GM23248 (cell line): ENCODE results near the gene INO80. TPM values are rescaled to one million over a fixed set of nuclear protein-coding genes. Genes with fewer than 3 reads are reported as not detected.
A peak's percentile ranks its signal among the peaks of the same experiment; 100 is the strongest.

Source experiments
- DNase-seq: peaks from one replicate; pipeline ENCODE4 v3.0.0-alpha.2; 2015
- H2AFZ ChIP-seq: fragments of 200-600 bp; sonication (generic); 2 replicates; pipeline ENCODE4 v1.6.1; 2016; ENCODE audit warnings: antibody characterized with exemption
- H3F3A ChIP-seq: fragments of 200-600 bp; sonication (generic); 2 replicates; pipeline ENCODE4 v1.6.1; 2016; ENCODE audit warnings: mild to moderate bottlenecking, antibody characterized with exemption, mixed run types; ENCODE audit not compliant: insufficient read depth
- H3K27ac ChIP-seq: fragments of 200-600 bp; sonication (generic); 2 replicates; pipeline ENCODE4 v1.5.1; 2016; ENCODE audit warnings: mild to moderate bottlenecking
- H3K27me3 ChIP-seq: fragments of 200-600 bp; sonication (generic); replicated peaks from 2 replicates; pipeline ENCODE4 v1.6.1; 2016; ENCODE audit warnings: mild to moderate bottlenecking; ENCODE audit not compliant: insufficient read depth
- H3K36me3 ChIP-seq: fragments of 200-600 bp; sonication (generic); 2 replicates; pipeline ENCODE4 v1.6.1; 2016; ENCODE audit warnings: low read depth, mild to moderate bottlenecking
- H3K4me1 ChIP-seq: fragments of 200-600 bp; sonication (generic); 2 replicates; pipeline ENCODE4 v1.6.1; 2016; ENCODE audit warnings: mild to moderate bottlenecking; ENCODE audit not compliant: insufficient read depth
- H3K4me2 ChIP-seq: fragments of 200-600 bp; sonication (generic); one replicate; pipeline ENCODE4 v1.6.1; 2016; ENCODE audit warnings: mild to moderate bottlenecking; ENCODE audit not compliant: unreplicated experiment
- H3K4me3 ChIP-seq: fragments of 200-600 bp; sonication (generic); 2 replicates; pipeline ENCODE4 v1.5.1; 2016; ENCODE audit warnings: mild to moderate bottlenecking
- H3K79me2 ChIP-seq: fragments of 200-600 bp; sonication (generic); 2 replicates; pipeline ENCODE4 v1.6.1; 2016; ENCODE audit warnings: mild to moderate bottlenecking; ENCODE audit not compliant: insufficient read depth
- H3K9ac ChIP-seq: fragments of 200-600 bp; sonication (generic); 2 replicates; pipeline ENCODE4 v1.6.1; 2016; ENCODE audit warnings: mild to moderate bottlenecking
- H3K9me2 ChIP-seq: fragments of 200-600 bp; sonication (generic); 2 replicates; pipeline ENCODE4 v1.6.1; 2016; ENCODE audit warnings: mixed run types, mild to moderate bottlenecking, moderate library complexity; ENCODE audit not compliant: insufficient read depth
- H3K9me3 ChIP-seq: fragments of 200-600 bp; sonication (generic); one replicate; pipeline ENCODE4 v1.6.1; 2017; ENCODE audit warnings: low read depth
- H4K20me1 ChIP-seq: fragments of 200-600 bp; sonication (generic); 2 replicates; pipeline ENCODE4 v1.6.0; 2016; ENCODE audit not compliant: insufficient read depth
- EZH2 ChIP-seq: fragments of 200-600 bp; sonication (generic); IDR thresholded peaks from 2 replicates; pipeline ENCODE4 v1.6.1; 2018; ENCODE audit warnings: antibody characterized with exemption, mild to moderate bottlenecking; ENCODE audit not compliant: insufficient read depth, poor library complexity, severe bottlenecking
- EZH2phosphoT487 ChIP-seq: fragments of 200-600 bp; sonication (generic); IDR thresholded peaks from 2 replicates; pipeline ENCODE4 v1.6.1; 2018; ENCODE audit warnings: antibody characterized with exemption, moderate library complexity, mild to moderate bottlenecking, low read depth; ENCODE audit not compliant: insufficient read depth
- WGBS, 2 experiments: methylation state at CpG; one replicate each; pipeline ENCODE4 v1.1.6; 2015 to 2017; ENCODE audit warnings: low lambda C conversion rate in 2 of 2, low coverage in 1 of 2; ENCODE audit errors: missing lambda C conversion rate in 2 of 2; 5-methylcytosine and 5-hydroxymethylcytosine counted together
- in situ Hi-C: fragments of 300-500 bp; cut with MboI; formaldehyde crosslinking; loops from 2 replicates; pipeline ENCODE4 v1.15.0; 2020
- polyA plus RNA-seq: library from polyadenylated mRNA; unstranded; fragments of >200 nt; fragmentation: Nextera tagmentation; extraction: Ambion mirVana; gene quantifications from 2 replicates; pipeline ENCODE4 v1.2.1, GENCODE V29; 2016
- total RNA-seq: library from RNA; depleted of rRNA; stranded (reverse); fragments of >200 nt; shearing (Covaris generic); gene quantifications from 2 replicates; pipeline ENCODE4 v1.2.3, GENCODE V29; 2014

INO80 gene
- total and polyA plus RNA-seq, 2 experiments from 2014 or later, result 5.3 to 25.9 TPM

- H3K36me3 ChIP-seq, result peaks cover 31% of the 10 kb centered on the region
- H3K9me3 ChIP-seq, result no peaks in the 10 kb centered on the region
- 50 to 58% methylated on average over 4 of the region's 4 CpGs for WGBS, 2 experiments
- in situ Hi-C loops, result no loop called here
- H4K20me1 ChIP-seq, result no peaks in the 10 kb centered on the region
- peaks cover 15% of the 10 kb centered on the region for H3K4me1 ChIP-seq
- peak overlapping the region; percentile 56 for H3K27ac ChIP-seq
- H3K27me3 ChIP-seq, result no peaks in the 10 kb centered on the region
- 0 out of 2 replicates have a peak, but pooled peaks cover 5% of the 10 kb centered on the region for H3K79me2 ChIP-seq
- H3K4me3 ChIP-seq, result no peak overlapping the region
- H3F3A ChIP-seq, result peaks cover 8% of the 10 kb centered on the region; the same call in 1 of the 2 replicates
- H2AFZ ChIP-seq, result no peak overlapping the region
- DNase-seq, result peak; percentile 87
- 0 out of 2 replicates have a peak overlapping the region, but pooled peaks have one; percentile 6 for H3K9ac ChIP-seq
- TF ChIP-seq EZH2phosphoT487, result no peak
- TF ChIP-seq EZH2, result no peak
- H3K4me2 ChIP-seq, result peak overlapping the region; percentile 49
- no peaks in the 10 kb centered on the region for H3K9me2 ChIP-seq
These were observed 116.9 kb downstream of the INO80 start for GRCh38 chr15:40999190-40999589.

GRCh38 chr15:40995656-40996055 lies 120.4 kb downstream of the INO80 start:
- Histone ChIP-seq H4K20me1 (no peaks in the 10 kb centered on the region), H3K79me2 (0 out of 2 replicates have a peak, but pooled peaks cover 5% of the 10 kb centered on the region), H3K4me3 (no peak overlapping the region), H3K4me1 (peaks cover 15% of the 10 kb centered on the region), H3K27ac (no peak overlapping the region), H3K9me2 (no peaks in the 10 kb centered on the region), H3K9me3 (no peaks in the 10 kb centered on the region), H2AFZ (no peak overlapping the region), H3K36me3 (peaks cover 27% of the 10 kb centered on the region), H3K4me2 (no peak overlapping the region), H3K9ac (no peak overlapping the region), H3K27me3 (no peaks in the 10 kb centered on the region), H3F3A (peaks cover 21% of the 10 kb centered on the region)
- no peak for DNase-seq
- in situ Hi-C loops, result no loop called here
- 98% methylated on average over 3 of the region's 3 CpGs for WGBS, 2 experiments
- no peak for TF ChIP-seq EZH2phosphoT487
- TF ChIP-seq EZH2, result no peak

GRCh38 chr15:40992825-40993224 lies 123.3 kb downstream of the INO80 start:
- DNase-seq, result no peak
- H2AFZ ChIP-seq, result no peak overlapping the region
- WGBS, 2 experiments, result 74 to 78% methylated on average over 5 of the region's 5 CpGs
- H3K36me3 ChIP-seq, result peaks cover 36% of the 10 kb centered on the region
- H3K79me2 ChIP-seq, result no peaks in the 10 kb centered on the region
- in situ Hi-C loops, result no loop called here
- no peaks in the 10 kb centered on the region for H3K9me3 ChIP-seq
- H3F3A ChIP-seq, result peaks cover 15% of the 10 kb centered on the region
- H3K27ac ChIP-seq, result peak overlapping the region; percentile 30
- no peak overlapping the region for H3K4me3 ChIP-seq
- no peaks in the 10 kb centered on the region; the same call in 1 of the 2 replicates for H3K4me1 ChIP-seq
- H3K9me2 ChIP-seq, result no peaks in the 10 kb centered on the region
- H3K4me2 ChIP-seq, result no peak overlapping the region
- no peak overlapping the region for H3K9ac ChIP-seq
- H4K20me1 ChIP-seq, result no peaks in the 10 kb centered on the region
- TF ChIP-seq EZH2phosphoT487 (no peak), EZH2 (no peak)
- no peaks in the 10 kb centered on the region for H3K27me3 ChIP-seq

GRCh38 chr15:40992241-40992741 lies 123.8 kb downstream of the INO80 start:
- in situ Hi-C loops, result no loop called here
- Histone ChIP-seq H3K27me3 (no peaks in the 10 kb centered on the region), H3K4me1 (no peaks in the 10 kb centered on the region; the same call in 1 of the 2 replicates), H3K9me2 (no peaks in the 10 kb centered on the region), H3K4me3 (no peak overlapping the region), H3K79me2 (no peaks in the 10 kb centered on the region), H4K20me1 (no peaks in the 10 kb centered on the region), H3K4me2 (no peak overlapping the region), H3K9me3 (no peaks in the 10 kb centered on the region), H2AFZ (no peak overlapping the region), H3K9ac (no peak overlapping the region), H3K36me3 (peaks cover 35% of the 10 kb centered on the region), H3K27ac (peak overlapping the region; percentile 30), H3F3A (peaks cover 20% of the 10 kb centered on the region)
- no peak for TF ChIP-seq EZH2phosphoT487
- WGBS, 2 experiments, result 40 to 67% methylated on average over 1 of the region's 1 CpG
- peak; percentile 21 for DNase-seq
